Measurements from ENCODE around the gene TMEM120A. TPM values are rescaled to one million over a fixed set of nuclear protein-coding genes. Genes with fewer than 3 reads are reported as not detected.
A peak's percentile ranks its signal among the peaks of the same experiment; 100 is the strongest.

Gene TMEM120A
- total and polyA plus RNA-seq, 2 experiments from 2014 or later: 50.7 to 91.1 TPM

GRCh38 chr7:75961218-75961617 is 33.2 kb downstream of the TMEM120A start:
- Histone ChIP-seq H2AFZ (no peak overlapping the region), H3K27me3 (no peaks in the 10 kb centered on the region), H3K4me3 (no peak overlapping the region), H3K9me2 (replicated peaks; ENCODE audit: insufficient read depth) (no peaks in the 10 kb centered on the region), H3K9me3 (ENCODE audit: low read depth) (no peaks in the 10 kb centered on the region), H3K4me2 (no peak overlapping the region), H3K36me3 (replicated peaks; ENCODE audit: insufficient read depth, low read depth) (no peaks in the 10 kb centered on the region), H3K27ac (no peak overlapping the region), H3K4me1 (ENCODE audit: insufficient read depth) (peaks cover 22% of the 10 kb centered on the region), H4K20me1 (ENCODE audit: insufficient read depth, poor library complexity, severe bottlenecking) (no peaks in the 10 kb centered on the region), H3K79me2 (peaks cover 25% of the 10 kb centered on the region)
- TF ChIP-seq EZH2 (IDR thresholded peaks at IDR 0.05; ENCODE audit: borderline replicate concordance) (no peak), EZH2phosphoT487 (IDR thresholded peaks at IDR 0.05; ENCODE audit: low read depth, severe bottlenecking, unreplicated experiment) (no peak), CTCF (IDR thresholded peaks at IDR 0.05; ENCODE audit: poor library complexity) (no peak)
- 92% methylated on average over 7 of the region's 7 CpGs for WGBS (ENCODE audit: low lambda C conversion rate, missing lambda C conversion rate)
- DNase-seq (ENCODE audit: low spot score): no peak

GRCh38 chr7:75960372-75960771 is 34.0 kb downstream of the TMEM120A start:
- H3K27me3 ChIP-seq: no peaks in the 10 kb centered on the region
- no peak overlapping the region for H3K4me3 ChIP-seq
- over 99% methylated on average over 6 of the region's 6 CpGs for WGBS (ENCODE audit: low lambda C conversion rate, missing lambda C conversion rate)
- no peak for DNase-seq (ENCODE audit: low spot score)
- TF ChIP-seq EZH2phosphoT487 (IDR thresholded peaks at IDR 0.05; ENCODE audit: low read depth, severe bottlenecking, unreplicated experiment) (no peak), CTCF (IDR thresholded peaks at IDR 0.05; ENCODE audit: poor library complexity) (no peak), EZH2 (IDR thresholded peaks at IDR 0.05; ENCODE audit: borderline replicate concordance) (no peak)
- H3K9me3 ChIP-seq (ENCODE audit: low read depth): no peaks in the 10 kb centered on the region
- H4K20me1 ChIP-seq (ENCODE audit: insufficient read depth, poor library complexity, severe bottlenecking): no peaks in the 10 kb centered on the region
- H3K4me1 ChIP-seq (ENCODE audit: insufficient read depth): peaks cover 22% of the 10 kb centered on the region
- peaks cover 25% of the 10 kb centered on the region for H3K79me2 ChIP-seq
- H3K27ac ChIP-seq: no peak overlapping the region
- no peaks in the 10 kb centered on the region for H3K36me3 ChIP-seq (replicated peaks; ENCODE audit: insufficient read depth, low read depth)
- no peak overlapping the region for H3K4me2 ChIP-seq
- no peak overlapping the region for H2AFZ ChIP-seq
- no peaks in the 10 kb centered on the region for H3K9me2 ChIP-seq (replicated peaks; ENCODE audit: insufficient read depth)

- H3K4me1 ChIP-seq (ENCODE audit: insufficient read depth): peaks cover 22% of the 10 kb centered on the region
- no peaks in the 10 kb centered on the region for H4K20me1 ChIP-seq (ENCODE audit: insufficient read depth, poor library complexity, severe bottlenecking)
- H3K9me3 ChIP-seq (ENCODE audit: low read depth): no peaks in the 10 kb centered on the region
- no peak for DNase-seq (ENCODE audit: low spot score)
- no peak for TF ChIP-seq EZH2phosphoT487 (IDR thresholded peaks at IDR 0.05; ENCODE audit: low read depth, severe bottlenecking, unreplicated experiment)
- TF ChIP-seq EZH2 (IDR thresholded peaks at IDR 0.05; ENCODE audit: borderline replicate concordance): no peak
- no peak for TF ChIP-seq CTCF (IDR thresholded peaks at IDR 0.05; ENCODE audit: poor library complexity)
- no peaks in the 10 kb centered on the region for H3K27me3 ChIP-seq
- H3K36me3 ChIP-seq (replicated peaks; ENCODE audit: insufficient read depth, low read depth): no peaks in the 10 kb centered on the region
- no peak overlapping the region for H3K4me2 ChIP-seq
- H3K9me2 ChIP-seq (replicated peaks; ENCODE audit: insufficient read depth): no peaks in the 10 kb centered on the region
- H3K79me2 ChIP-seq: peaks cover 18% of the 10 kb centered on the region
- no peak overlapping the region for H2AFZ ChIP-seq
- 72% methylated on average over 9 of the region's 9 CpGs for WGBS (ENCODE audit: low lambda C conversion rate, missing lambda C conversion rate)
- no peak overlapping the region for H3K4me3 ChIP-seq
- peak overlapping the region; percentile 79 for H3K27ac ChIP-seq
Measured at GRCh38 chr7:75958802-75959543, 35.4 kb downstream of the TMEM120A start.

Data from hepatocyte (in vitro differentiated cells).